Left kidney (tissue), 8 donors: ENCODE results near the gene DHX38. TPM values are rescaled to one million over a fixed set of nuclear protein-coding genes. Genes with fewer than 3 reads are reported as not detected.
A peak's percentile ranks its signal among the peaks of the same experiment; 100 is the strongest.
"Not testable (repeated sequence)": the region's sequence is repeated elsewhere in the genome, so short reads cannot be mapped to it uniquely, and the experiment has no call there.

Source experiments
- DNase-seq: peaks from one replicate; pipeline ENCODE4 v3.0.0-alpha.2; 2013
- long read RNA-seq, 8 donors: transcript quantifications; one replicate each; lab custom pipeline, GENCODE V29; 2026
- polyA plus RNA-seq: library from polyadenylated mRNA; unstranded; fragments of 120-200 nt; gene quantifications from one replicate; pipeline ENCODE4 v1.2.1, GENCODE V29; 2013; ENCODE audit not compliant: insufficient read length

DHX38 gene
- 80.0 TPM for polyA plus RNA-seq
- long read RNA-seq, donor 1, full-length matches to known transcripts = 2 of 8 reads
- long read RNA-seq, donor 1, partial matches to known transcripts = 6 of 8 reads
- long read RNA-seq, donor 1, other reads (novel, unspliced or antisense) = 0 of 8 reads
- long read RNA-seq, donor 2, full-length matches to known transcripts = 2 of 11 reads
- long read RNA-seq, donor 2, partial matches to known transcripts = 9 of 11 reads
- long read RNA-seq, donor 2, other reads (novel, unspliced or antisense) = 0 of 11 reads
- long read RNA-seq, donor 3, full-length matches to known transcripts = 4 of 4 reads
- long read RNA-seq, donor 3, partial matches to known transcripts = 0 of 4 reads
- long read RNA-seq, donor 3, other reads (novel, unspliced or antisense) = 0 of 4 reads
- long read RNA-seq, donor 4 = 0 reads
- long read RNA-seq, donor 5, full-length matches to known transcripts = 4 of 19 reads
- long read RNA-seq, donor 5, partial matches to known transcripts = 15 of 19 reads
- long read RNA-seq, donor 5, other reads (novel, unspliced or antisense) = 0 of 19 reads
- long read RNA-seq, donor 6, full-length matches to known transcripts = 1 of 7 reads
- long read RNA-seq, donor 6, partial matches to known transcripts = 6 of 7 reads
- long read RNA-seq, donor 6, other reads (novel, unspliced or antisense) = 0 of 7 reads
- long read RNA-seq, donor 7, full-length matches to known transcripts = 3 of 3 reads
- long read RNA-seq, donor 7, partial matches to known transcripts = 0 of 3 reads
- long read RNA-seq, donor 7, other reads (novel, unspliced or antisense) = 0 of 3 reads
- long read RNA-seq, donor 8, full-length matches to known transcripts = 2 of 2 reads
- long read RNA-seq, donor 8, partial matches to known transcripts = 0 of 2 reads
- long read RNA-seq, donor 8, other reads (novel, unspliced or antisense) = 0 of 2 reads

DNA sequence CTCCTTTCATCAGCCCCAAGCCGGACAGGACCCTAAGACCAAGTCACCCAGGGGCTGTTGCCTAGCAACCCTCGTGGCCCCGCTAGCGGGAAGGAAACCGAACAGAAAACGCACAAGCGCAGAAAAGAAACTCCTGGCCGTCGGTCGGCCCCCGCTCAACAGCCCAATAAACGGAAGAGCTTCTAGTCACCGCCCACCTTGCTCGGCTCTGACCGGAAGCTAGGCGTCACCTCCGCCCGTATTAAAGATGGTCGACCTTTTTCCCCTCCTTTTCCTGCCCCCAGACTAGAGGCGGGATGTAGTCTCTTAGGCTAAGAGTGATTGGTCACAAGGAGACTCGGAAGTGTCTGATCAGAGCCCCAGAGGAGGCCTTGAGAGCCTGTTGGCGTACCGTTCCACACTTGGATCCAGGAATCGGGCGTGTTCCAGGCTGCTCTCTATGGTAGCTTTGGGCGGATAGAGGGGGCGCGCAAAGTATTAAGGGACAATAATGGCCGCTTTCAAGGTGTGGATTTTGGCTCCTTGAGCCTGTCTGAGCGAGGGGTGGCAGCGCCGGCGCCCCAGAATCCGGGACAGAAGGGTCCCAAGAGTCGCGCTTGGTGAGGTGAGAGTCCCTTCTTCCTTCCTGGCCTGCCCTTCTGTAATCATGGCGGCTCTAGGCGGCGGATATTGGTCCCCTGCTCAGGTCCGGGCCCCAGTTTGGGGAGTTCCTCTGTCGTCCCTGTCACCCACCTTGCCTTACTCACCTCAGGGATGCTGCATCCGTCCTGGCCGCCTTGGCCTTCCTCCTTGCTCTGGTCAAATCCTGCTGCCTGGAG lies at the start of gene DHX38, which contains the start of gene TXNL4B:
TSS of gene DHX38 (plus strand) at position 400 of the 818 bp plus-strand sequence. CDS start 2,311 bp downstream, outside the sequence.
TSS of gene TXNL4B (minus strand) at position 173 of the 818 bp plus-strand sequence. CDS start 2,871 bp downstream, outside the sequence.
- peak; percentile 99 for DNase-seq

DNA sequence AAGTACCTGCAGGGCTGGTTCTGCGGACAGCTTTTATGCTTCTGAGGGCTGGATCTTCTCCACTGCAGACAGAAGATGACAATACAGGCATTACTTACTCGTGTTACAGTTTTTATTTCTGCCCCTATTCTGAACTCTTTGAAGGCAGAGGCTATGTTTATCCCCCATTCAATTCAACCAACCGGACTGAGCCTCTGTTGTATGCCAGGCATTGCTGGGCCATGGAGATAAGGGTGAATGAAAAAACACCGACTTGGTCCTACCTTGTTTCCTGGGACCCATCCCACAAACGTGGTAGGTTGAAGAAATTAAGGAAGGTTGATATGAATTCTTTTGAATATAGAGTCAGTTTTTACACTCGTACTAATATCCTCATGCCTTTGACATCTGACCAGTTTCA lies 49.4 kb upstream of the DHX38 start:
- no peak for DNase-seq

DNA sequence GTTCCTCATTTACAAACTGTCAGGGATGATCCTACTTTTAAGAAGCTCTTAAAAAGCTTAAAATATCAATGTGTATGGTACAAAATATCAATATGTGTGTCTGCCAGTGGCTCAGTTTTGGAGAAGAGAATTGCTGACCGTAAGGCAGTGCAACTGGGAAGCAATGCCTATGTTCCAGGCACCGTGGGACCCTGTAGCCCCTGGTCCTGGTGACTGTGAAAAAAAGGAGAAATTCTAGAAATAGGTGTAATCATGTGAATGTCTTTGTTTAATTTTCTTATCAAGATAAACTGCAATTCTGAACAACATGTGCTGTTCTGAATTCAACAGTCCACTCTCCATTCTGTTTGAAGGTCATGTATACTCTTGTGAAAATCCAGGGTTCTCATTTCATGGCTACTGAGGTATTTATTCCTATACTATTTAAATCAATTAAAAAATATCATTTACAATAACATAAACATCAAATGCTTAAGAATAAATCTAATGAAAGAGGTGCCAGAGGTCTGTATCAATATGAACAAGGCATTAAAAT lies 48.8 kb upstream of the DHX38 start:
- no peak for DNase-seq

DNA sequence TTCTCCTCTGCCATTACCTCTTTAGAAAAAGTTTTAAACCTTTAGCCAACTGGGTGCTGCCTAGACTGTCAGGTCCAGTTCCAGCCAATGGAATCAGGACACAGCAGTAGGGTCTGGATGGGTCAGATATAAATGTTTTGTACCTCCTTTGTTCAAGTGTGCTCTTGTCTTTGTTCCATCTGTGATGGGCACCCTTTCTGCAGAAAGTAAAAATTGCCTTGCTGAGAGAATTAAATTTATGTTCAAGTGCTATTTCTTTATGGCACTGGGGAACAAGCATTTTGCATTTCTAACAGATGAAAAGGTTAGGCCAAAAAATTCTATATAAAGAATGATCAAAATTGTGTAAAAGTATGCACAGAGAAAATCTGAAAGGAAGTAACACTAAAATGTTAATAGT lies 44.5 kb upstream of the DHX38 start:
- DNase-seq = no peak

DNA sequence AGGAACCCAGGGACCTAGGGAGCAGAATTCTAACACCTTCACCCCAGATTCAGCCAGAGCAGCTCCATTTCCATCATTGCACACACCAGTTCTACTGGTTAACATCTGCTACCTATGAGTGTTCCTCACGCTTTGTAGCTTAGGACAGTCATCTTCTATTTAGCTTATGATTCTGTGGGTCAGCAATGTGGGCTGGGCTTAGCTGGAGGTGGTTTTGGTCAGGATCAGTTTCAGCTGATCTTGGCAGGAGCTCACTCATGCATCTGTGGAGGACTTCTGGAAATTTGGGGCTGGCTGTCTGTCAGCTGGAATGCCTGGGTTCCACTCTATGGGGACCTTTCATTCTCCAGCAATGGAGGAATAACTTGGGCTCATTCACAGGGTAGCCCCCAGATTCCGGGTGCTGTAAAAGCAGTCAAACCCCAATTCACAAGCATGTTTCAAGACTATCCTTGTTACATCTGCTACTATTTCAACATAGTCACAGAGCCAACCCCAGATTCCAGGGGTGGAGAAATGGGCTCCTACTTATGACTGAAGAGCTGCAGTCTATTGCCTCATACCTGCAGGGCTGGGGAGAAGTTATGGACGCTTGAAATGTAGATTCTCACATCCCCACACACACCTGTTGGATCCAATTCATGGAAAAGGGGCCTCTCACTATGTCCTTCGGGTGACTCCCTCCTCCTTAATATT lies 42.7 kb upstream of the DHX38 start:
- no peak for DNase-seq

DNA sequence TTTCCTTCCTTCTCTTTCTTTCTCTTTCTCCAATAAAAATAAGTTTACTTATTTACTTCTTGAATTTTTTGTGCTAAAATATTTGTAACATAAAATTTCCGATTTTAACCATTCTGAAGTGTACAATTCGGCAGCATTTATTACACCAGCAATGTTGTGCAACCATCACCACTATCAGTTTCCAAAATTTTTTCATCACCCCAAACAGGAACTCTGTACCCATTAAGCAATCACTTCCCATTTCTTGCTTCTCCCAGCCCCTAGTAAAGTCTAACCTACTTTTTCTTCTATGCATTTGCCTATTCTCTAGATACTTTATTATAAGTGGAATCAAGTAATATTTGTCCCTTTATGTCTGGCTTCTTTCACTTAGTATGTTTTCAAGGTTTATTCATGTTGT lies 41.8 kb upstream of the DHX38 start:
- no peak for DNase-seq

DNA sequence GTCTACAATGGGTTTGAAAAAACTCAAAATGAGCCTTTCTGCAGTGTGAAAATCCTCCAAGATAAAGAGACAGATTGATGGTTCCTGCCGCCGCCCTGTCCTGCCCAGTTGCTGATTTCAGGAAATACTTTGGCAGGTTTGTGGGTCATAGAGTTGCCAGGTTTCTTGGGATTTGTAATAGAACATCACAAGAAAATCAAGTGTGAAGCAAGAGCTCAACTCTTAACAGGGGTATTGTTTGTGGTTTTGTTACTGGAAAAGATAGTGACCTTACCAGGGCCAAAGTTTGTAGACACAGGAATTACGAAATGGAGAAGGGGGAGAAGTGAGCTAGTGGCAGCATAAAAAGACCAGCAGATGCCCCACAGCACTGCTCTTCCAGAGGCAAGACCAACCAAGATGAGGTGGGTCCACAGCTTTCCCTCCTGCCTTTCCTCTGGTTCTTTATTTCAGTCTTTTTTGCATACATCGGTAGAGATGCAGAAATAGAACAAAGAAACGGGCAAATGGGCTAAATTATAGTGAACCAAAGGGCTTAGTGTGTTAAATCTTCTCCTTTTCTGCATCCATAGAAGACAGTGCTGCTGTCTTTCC lies 39.3 kb upstream of the DHX38 start, which contains the start of gene HP:
TSS of gene HP (plus strand) at position 252 of the 594 bp plus-strand sequence. CDS start at position 400, 148 bp downstream.
- not testable (repeated sequence) for DNase-seq

DNA sequence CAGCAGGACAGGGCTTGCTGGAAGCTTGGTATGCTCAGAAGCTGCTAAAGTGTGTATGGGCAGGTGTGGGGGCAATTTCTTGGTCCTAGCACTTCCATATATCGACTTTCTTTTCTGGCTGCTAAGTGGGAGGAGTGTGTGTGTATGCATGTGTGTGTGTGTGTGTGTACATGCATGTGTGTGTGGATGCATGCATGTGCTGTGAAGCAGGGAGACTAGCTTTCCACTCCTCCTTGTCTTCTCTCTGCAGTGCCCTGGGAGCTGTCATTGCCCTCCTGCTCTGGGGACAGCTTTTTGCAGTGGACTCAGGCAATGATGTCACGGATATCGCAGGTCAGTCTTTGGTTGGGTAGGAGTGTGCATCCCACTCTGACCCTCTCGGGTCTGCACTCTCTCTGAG lies 37.7 kb upstream of the DHX38 start:
- DNase-seq = no peak

DNA sequence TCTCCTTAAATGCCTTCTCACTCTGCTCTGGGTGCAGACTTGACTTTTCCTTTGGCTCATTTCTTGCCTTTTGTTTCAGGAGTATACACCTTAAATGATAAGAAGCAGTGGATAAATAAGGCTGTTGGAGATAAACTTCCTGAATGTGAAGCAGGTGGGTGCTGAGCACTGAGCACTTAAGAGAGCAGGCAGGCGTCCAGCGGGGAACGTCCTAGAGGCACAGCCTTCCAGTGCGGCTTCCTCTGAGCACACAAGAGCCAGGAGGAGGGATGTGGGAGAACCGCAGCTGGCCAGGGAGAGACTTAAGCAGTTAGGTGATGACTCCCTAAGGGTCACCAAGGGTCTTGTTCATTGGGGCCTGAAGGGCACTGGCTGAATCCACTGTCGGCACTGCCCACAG lies 36.3 kb upstream of the DHX38 start:
- not testable (repeated sequence) for DNase-seq

DNA sequence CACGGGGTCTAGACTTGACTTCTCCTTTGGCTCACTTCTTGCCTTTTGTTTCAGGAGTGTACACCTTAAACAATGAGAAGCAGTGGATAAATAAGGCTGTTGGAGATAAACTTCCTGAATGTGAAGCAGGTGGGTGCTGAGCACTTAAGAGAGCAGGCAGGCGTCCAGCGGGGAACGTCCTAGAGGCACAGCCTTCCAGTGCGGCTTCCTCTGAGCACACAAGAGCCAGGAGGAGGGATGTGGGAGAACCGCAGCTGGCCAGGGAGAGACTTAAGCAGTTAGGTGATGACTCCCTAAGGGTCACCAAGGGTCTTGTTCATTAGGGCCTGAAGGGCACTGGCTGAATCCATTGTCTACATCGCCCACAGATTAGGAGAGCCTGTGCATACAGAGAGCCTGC lies 34.6 kb upstream of the DHX38 start:
- DNase-seq = not testable (repeated sequence)

DNA sequence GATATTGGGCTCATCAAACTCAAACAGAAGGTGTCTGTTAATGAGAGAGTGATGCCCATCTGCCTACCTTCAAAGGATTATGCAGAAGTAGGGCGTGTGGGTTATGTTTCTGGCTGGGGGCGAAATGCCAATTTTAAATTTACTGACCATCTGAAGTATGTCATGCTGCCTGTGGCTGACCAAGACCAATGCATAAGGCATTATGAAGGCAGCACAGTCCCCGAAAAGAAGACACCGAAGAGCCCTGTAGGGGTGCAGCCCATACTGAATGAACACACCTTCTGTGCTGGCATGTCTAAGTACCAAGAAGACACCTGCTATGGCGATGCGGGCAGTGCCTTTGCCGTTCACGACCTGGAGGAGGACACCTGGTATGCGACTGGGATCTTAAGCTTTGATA lies 33.2 kb upstream of the DHX38 start:
- no peak for DNase-seq

DNA sequence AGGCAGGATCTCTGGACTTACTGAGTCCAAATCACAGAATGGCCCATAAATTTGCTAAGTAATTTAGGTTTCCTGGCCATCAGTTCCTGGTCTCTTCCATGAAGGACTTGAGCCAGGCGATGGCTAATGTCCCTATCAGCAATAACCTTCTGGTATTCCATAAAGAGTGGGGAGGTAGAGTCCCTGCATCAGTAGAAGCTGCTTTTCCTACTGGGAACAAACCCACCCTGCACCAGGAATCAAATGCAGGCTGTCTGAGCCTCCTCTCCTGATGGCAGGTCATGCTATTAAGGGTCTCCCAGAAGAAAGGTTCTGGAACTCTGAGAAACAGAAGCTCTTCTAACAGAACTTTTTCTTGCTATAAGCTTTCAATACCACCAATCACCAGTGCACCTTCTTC lies 32.1 kb upstream of the DHX38 start:
- DNase-seq = no peak

DNA sequence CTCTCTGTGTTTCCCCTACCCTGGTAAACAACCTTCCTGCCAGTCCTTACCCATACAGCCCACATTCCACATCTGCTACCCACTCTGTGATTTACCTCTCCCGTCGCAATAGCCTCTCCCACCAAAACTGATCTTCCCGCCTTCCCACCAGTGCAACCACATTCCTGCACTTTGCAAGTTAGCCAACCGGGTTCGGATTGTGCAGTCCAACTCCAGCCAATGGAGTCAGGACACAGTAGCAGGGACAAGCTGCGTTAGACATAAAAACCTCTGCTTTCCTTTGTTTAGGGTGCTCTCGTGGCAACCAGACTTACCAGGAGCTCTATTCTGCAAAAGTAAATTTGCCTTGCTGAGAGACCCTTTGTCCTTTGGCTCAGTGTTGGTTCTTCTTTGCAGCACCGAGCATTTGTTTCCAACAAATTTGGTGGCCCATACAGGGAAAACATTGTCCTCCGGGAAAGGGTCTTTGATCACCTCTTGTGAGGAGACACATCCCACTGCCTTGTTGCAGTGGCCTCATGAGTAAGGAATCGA lies 29.2 kb upstream of the DHX38 start:
- no peak for DNase-seq

DNA sequence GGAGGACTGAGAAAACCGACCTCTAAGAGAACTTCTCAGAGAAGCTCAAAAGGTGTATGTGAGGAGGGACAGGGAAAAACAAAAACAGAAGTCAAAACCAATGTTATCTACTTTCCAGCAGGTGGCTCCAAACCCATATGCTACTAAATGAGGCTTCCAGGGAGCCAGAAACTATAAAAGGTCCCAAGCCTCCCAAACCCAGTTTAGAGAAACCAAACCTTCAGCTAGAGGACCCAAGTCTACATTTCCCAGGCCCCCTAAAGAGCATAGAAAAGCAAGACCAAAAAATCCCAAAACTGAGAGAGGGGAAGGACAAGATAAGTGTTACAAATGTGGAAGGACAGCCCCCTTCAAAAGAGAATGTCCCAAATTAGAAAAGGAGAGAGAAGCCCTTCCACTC lies 26.9 kb upstream of the DHX38 start:
- DNase-seq = peak; percentile 18

DNA sequence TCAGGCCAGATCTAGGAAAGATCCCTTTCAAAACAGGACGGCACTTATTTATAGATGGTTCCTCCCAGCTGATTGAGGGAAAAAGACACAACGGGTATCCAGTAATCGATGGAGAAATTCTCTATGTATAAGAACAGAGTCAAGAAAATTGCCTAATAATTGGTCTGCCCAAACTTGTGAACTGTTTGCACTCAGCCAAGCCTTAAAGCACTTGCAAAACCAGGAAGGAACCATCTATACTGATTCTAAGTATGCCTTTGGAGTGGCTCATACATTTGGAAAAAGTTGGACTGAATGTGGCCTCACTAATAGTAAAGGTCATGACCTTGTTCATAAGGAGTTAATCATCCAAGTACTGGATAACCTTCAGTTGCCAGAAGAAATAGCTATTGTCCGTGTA lies 24.7 kb upstream of the DHX38 start:
- DNase-seq = no peak

DNA sequence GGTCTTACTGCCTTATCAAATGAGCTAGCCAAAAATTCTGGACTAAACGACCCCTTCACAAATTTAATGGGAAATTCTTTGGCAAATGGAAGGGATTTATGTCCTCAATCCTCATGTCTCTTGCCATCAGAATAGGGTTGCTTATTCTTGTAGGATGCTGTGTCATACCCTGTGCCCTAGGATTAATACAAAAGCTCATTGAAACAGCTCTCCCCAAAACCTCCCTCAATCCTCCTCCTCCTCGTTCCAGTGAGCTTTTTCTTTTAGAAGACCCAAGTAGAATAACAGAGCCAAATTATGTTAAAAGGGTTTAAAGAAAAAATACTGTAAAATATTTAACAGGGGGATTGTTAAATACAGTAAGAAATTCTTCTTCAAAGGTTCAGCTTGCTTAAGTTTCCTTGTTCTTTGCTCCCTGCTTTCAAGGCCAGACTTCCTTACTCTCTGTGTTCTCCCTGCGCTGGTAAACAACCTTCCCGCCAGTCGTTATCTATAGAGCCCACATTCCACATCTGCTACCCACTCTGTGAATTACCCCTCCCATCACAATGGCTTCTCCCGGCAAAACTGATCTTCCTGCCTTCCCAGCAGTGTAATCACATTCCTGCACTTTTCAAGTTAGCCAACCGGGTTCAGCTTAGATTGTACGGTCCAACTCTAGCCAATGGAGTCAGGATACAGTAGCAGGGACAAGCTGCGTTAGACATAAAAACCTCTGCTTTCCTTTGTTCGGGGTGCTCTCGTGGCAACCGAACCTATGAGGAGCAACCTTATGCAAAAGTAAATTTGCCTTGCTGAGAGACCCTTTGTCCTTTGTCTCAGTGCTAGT lies 20.9 kb upstream of the DHX38 start:
- no peak for DNase-seq

DNA sequence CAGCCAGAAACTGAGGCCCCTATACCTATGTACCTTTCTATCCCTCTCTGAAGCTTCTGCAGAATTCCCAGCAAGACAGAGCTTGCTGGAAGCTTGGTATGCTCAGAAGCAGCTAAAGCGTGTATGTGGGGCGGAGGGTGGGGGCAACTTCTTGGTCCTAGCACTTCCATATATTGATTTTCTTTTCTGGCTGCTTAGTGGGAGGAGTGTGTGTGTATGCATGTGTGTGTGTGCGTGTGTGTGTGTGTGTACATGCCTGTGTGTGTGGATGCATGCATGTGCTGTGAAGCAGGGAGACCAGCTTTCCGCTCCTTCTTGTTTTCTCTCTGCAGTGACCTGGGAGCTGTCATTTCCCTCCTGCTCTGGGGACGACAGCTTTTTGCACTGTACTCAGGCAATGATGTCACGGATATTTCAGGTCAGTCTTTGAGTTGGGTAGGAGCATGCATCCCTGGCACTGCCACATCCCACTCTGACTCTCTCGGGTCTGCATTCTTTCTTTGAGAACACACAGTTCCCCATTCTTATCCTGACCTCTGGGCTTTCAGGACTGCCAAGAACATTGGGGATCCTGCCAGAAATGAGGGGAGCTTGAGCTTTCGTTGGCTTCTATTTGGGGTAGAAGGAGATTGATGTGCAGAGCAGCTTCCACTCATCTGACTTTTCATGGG lies 20.0 kb upstream of the DHX38 start:
- no peak for DNase-seq

DNA sequence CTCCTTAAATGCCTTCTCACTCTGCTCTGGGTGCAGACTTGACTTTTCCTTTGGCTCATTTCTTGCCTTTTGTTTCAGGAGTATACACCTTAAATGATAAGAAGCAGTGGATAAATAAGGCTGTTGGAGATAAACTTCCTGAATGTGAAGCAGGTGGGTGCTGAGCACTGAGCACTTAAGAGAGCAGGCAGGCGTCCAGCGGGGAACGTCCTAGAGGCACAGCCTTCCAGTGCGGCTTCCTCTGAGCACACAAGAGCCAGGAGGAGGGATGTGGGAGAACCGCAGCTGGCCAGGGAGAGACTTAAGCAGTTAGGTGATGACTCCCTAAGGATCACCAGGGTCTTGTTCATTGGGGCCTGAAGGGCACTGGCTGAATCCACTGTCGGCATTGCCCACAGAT lies 18.6 kb upstream of the DHX38 start:
- not testable (repeated sequence) for DNase-seq
